Hepatocyte (in vitro differentiated cells): ENCODE data around the gene GLCCI1. TPM values are rescaled to one million over a fixed set of nuclear protein-coding genes. Genes with fewer than 3 reads are reported as not detected.

Source experiments
- DNase-seq: peaks from one replicate; pipeline ENCODE4 v3.0.0-alpha.2; 2016; ENCODE audit warnings: low spot score
- H2AFZ ChIP-seq: fragments of 200-600 bp; sonication (generic); 2 replicates; pipeline ENCODE4 v1.6.0; 2016; ENCODE audit warnings: antibody characterized with exemption, mild to moderate bottlenecking
- H3K27ac ChIP-seq: fragments of 200-600 bp; sonication (generic); 2 replicates; pipeline ENCODE4 v1.5.1; 2016; ENCODE audit warnings: mild to moderate bottlenecking
- H3K27me3 ChIP-seq: fragments of 200-600 bp; sonication (generic); 2 replicates; pipeline ENCODE4 v1.6.1; 2016
- H3K36me3 ChIP-seq: fragments of 200-600 bp; sonication (generic); replicated peaks from 2 replicates; pipeline ENCODE4 v1.5.1; 2016; ENCODE audit warnings: low read depth; ENCODE audit not compliant: insufficient read depth
- H3K4me1 ChIP-seq: fragments of 200-600 bp; sonication (generic); 2 replicates; pipeline ENCODE4 v1.5.1; 2016; ENCODE audit warnings: mild to moderate bottlenecking, moderate library complexity; ENCODE audit not compliant: insufficient read depth
- H3K4me2 ChIP-seq: fragments of 200-600 bp; sonication (generic); 2 replicates; pipeline ENCODE4 v1.6.0; 2016
- H3K4me3 ChIP-seq: fragments of 200-600 bp; sonication (generic); 2 replicates; pipeline ENCODE4 v1.5.1; 2016; ENCODE audit warnings: mild to moderate bottlenecking
- H3K79me2 ChIP-seq: fragments of 200-600 bp; sonication (generic); 2 replicates; pipeline ENCODE4 v1.6.0; 2017; ENCODE audit warnings: mild to moderate bottlenecking
- H3K9me2 ChIP-seq: fragments of 200-600 bp; sonication (generic); replicated peaks from 2 replicates; pipeline ENCODE4 v1.6.0; 2017; ENCODE audit warnings: mild to moderate bottlenecking; ENCODE audit not compliant: insufficient read depth
- H3K9me3 ChIP-seq: fragments of 200-600 bp; sonication (generic); 2 replicates; pipeline ENCODE4 v1.5.1; 2016; ENCODE audit warnings: low read depth, mild to moderate bottlenecking
- H4K20me1 ChIP-seq: fragments of 200-600 bp; sonication (generic); 2 replicates; pipeline ENCODE4 v1.6.0; 2016; ENCODE audit warnings: mild to moderate bottlenecking; ENCODE audit not compliant: insufficient read depth, poor library complexity, severe bottlenecking
- CTCF ChIP-seq: fragments of 200-600 bp; sonication (generic); IDR thresholded peaks from 2 replicates; pipeline ENCODE4 v1.5.1; 2016; ENCODE audit warnings: antibody characterized with exemption, mild to moderate bottlenecking; ENCODE audit not compliant: poor library complexity
- EZH2 ChIP-seq: fragments of 200-600 bp; sonication (generic); IDR thresholded peaks from 2 replicates; pipeline ENCODE4 v1.6.1; 2016; ENCODE audit warnings: antibody characterized with exemption, mild to moderate bottlenecking, borderline replicate concordance
- EZH2phosphoT487 ChIP-seq: fragments of 200-600 bp; sonication (generic); IDR thresholded peaks from one replicate; pipeline ENCODE4 v1.6.1; 2018; ENCODE audit warnings: antibody characterized with exemption, mild to moderate bottlenecking, low read depth, moderate library complexity; ENCODE audit not compliant: unreplicated experiment, severe bottlenecking
- WGBS: methylation state at CpG from one replicate; pipeline ENCODE4 v1.1.6; 2016; ENCODE audit warnings: low lambda C conversion rate; ENCODE audit errors: missing lambda C conversion rate; 5-methylcytosine and 5-hydroxymethylcytosine counted together
- polyA plus RNA-seq: library from polyadenylated mRNA; unstranded; fragments of >200 nt; fragmentation: Nextera tagmentation; extraction: Ambion mirVana; gene quantifications from 2 replicates; pipeline ENCODE4 v1.2.1, GENCODE V29; 2016
- total RNA-seq: library from RNA; depleted of rRNA; stranded (reverse); fragments of >200 nt; gene quantifications from 2 replicates; pipeline ENCODE4 v1.2.3, GENCODE V29; 2014

Gene GLCCI1
- total and polyA plus RNA-seq, 2 experiments from 2014 or later: 15.7 to 21.4 TPM

GRCh38 chr7:7971308-7972040 is 2.9 kb downstream of the GLCCI1 start:
- peak overlapping the region; percentile 2 for H2AFZ ChIP-seq
- peak overlapping the region; percentile 93 for H3K4me2 ChIP-seq
- H3K4me3 ChIP-seq: peak overlapping the region; percentile 94
- H3K9me2 ChIP-seq: no peaks in the 10 kb centered on the region
- H3K36me3 ChIP-seq: no peaks in the 10 kb centered on the region
- 73% methylated on average over 9 of the region's 9 CpGs for whole genome bisulfite sequencing
- peaks cover 17% of the 10 kb centered on the region for H4K20me1 ChIP-seq
- no peaks in the 10 kb centered on the region for H3K9me3 ChIP-seq
- no peaks in the 10 kb centered on the region for H3K27me3 ChIP-seq
- peaks cover 63% of the 10 kb centered on the region for H3K79me2 ChIP-seq
- no peak for TF ChIP-seq EZH2phosphoT487
- TF ChIP-seq EZH2: no peak
- TF ChIP-seq CTCF: no peak
- no peak for DNase-seq
- peaks cover 14% of the 10 kb centered on the region for H3K4me1 ChIP-seq
- H3K27ac ChIP-seq: no peak overlapping the region

GRCh38 chr7:7972128-7972527 is 3.5 kb downstream of the GLCCI1 start:
- Histone ChIP-seq H2AFZ (peak overlapping the region; percentile 2), H4K20me1 (peaks cover 17% of the 10 kb centered on the region), H3K36me3 (no peaks in the 10 kb centered on the region), H3K27me3 (no peaks in the 10 kb centered on the region), H3K79me2 (peaks cover 70% of the 10 kb centered on the region), H3K9me2 (no peaks in the 10 kb centered on the region), H3K4me1 (peaks cover 14% of the 10 kb centered on the region), H3K9me3 (no peaks in the 10 kb centered on the region), H3K4me2 (peak overlapping the region; percentile 93), H3K4me3 (no peak overlapping the region), H3K27ac (no peak overlapping the region)
- no peak for DNase-seq
- TF ChIP-seq EZH2 (no peak), EZH2phosphoT487 (no peak), CTCF (no peak)
- WGBS: 63% methylated on average over 6 of the region's 6 CpGs

GRCh38 chr7:7972922-7973594 is 4.5 kb downstream of the GLCCI1 start:
- Histone ChIP-seq H3K4me3 (no peak overlapping the region), H4K20me1 (peaks cover 17% of the 10 kb centered on the region), H3K4me1 (peaks cover 14% of the 10 kb centered on the region), H3K4me2 (peak overlapping the region; percentile 93), H3K79me2 (peaks cover 79% of the 10 kb centered on the region), H3K27me3 (no peaks in the 10 kb centered on the region), H3K9me3 (no peaks in the 10 kb centered on the region), H2AFZ (no peak overlapping the region), H3K36me3 (no peaks in the 10 kb centered on the region), H3K9me2 (no peaks in the 10 kb centered on the region), H3K27ac (no peak overlapping the region)
- no peak for DNase-seq
- WGBS: 58% methylated on average over 2 of the region's 2 CpGs
- TF ChIP-seq EZH2 (no peak), CTCF (no peak), EZH2phosphoT487 (no peak)
